Measurements from ENCODE around the gene SLC39A8. TPM values are rescaled to one million over a fixed set of nuclear protein-coding genes. Genes with fewer than 3 reads are reported as not detected.
"Not testable (repeated sequence)": the region's sequence is repeated elsewhere in the genome, so short reads cannot be mapped to it uniquely, and the experiment has no call there.

Gene SLC39A8
- total RNA-seq, 2 donors from 2014 or later: 13.4 to 24.8 TPM

GRCh38 chr4:102311407-102311806, 33.9 kb downstream of the SLC39A8 start:
- intact Hi-C loops (cut with DNase I): no loop called here
- DNase-seq (ENCODE audit: low spot score): no peak

GRCh38 chr4:102308032-102308799, 37.1 kb downstream of the SLC39A8 start:
- no peak for DNase-seq (ENCODE audit: low spot score)
- intact Hi-C loops (cut with DNase I): no loop called here

GRCh38 chr4:102305666-102306065, 39.6 kb downstream of the SLC39A8 start:
- intact Hi-C loops (cut with DNase I): no loop called here
- no peak for DNase-seq (ENCODE audit: low spot score)

GRCh38 chr4:102302762-102303161, 42.5 kb downstream of the SLC39A8 start:
- intact Hi-C loops (cut with DNase I): no loop called here

GRCh38 chr4:102301167-102301566, 44.1 kb downstream of the SLC39A8 start:
- intact Hi-C loops (cut with DNase I): no loop called here
- no peak for DNase-seq (ENCODE audit: low spot score)

More at GRCh38 chr4:102302762-102303161, 42.5 kb downstream of the SLC39A8 start:
- no peak for DNase-seq (ENCODE audit: low spot score)

- DNase-seq (ENCODE audit: low spot score): peak; percentile 78
- intact Hi-C loops (cut with DNase I): no loop called here
Measured at GRCh38 chr4:102299354-102300107, 45.8 kb downstream of the SLC39A8 start.

GRCh38 chr4:102298716-102299115, 46.6 kb downstream of the SLC39A8 start:
- intact Hi-C loops (cut with DNase I): no loop called here
- DNase-seq (ENCODE audit: low spot score): no peak

GRCh38 chr4:102295153-102295862, 50.0 kb downstream of the SLC39A8 start:
- DNase-seq (ENCODE audit: low spot score): no peak
- intact Hi-C loops (cut with DNase I): no loop called here

GRCh38 chr4:102288497-102288896, 56.8 kb downstream of the SLC39A8 start:
- intact Hi-C loops (cut with DNase I): no loop called here
- DNase-seq (ENCODE audit: low spot score): no peak

GRCh38 chr4:102285831-102286230, 59.5 kb downstream of the SLC39A8 start:
- intact Hi-C loops (cut with DNase I): no loop called here
- no peak for DNase-seq (ENCODE audit: low spot score)

- intact Hi-C loops (cut with DNase I): no loop called here
- no peak for DNase-seq (ENCODE audit: low spot score)
Measured at GRCh38 chr4:102281171-102281839, 64.0 kb downstream of the SLC39A8 start.

- intact Hi-C loops (cut with DNase I); DNase-seq (ENCODE audit: low spot score): not testable (repeated sequence)
Measured at GRCh38 chr4:102273317-102273716, 72.0 kb downstream of the SLC39A8 start.

- no peak for DNase-seq (ENCODE audit: low spot score)
- intact Hi-C loops (cut with DNase I): no loop called here
Measured at GRCh38 chr4:102272318-102272717, 73.0 kb downstream of the SLC39A8 start.

- DNase-seq (ENCODE audit: low spot score): no peak
- intact Hi-C loops (cut with DNase I): no loop called here
Measured at GRCh38 chr4:102268355-102268754, 76.9 kb downstream of the SLC39A8 start.

GRCh38 chr4:102263024-102263787, 82.1 kb downstream of the SLC39A8 start:
- intact Hi-C loops (cut with DNase I): no loop called here
- DNase-seq (ENCODE audit: low spot score): no peak

- intact Hi-C loops (cut with DNase I): no loop called here
- DNase-seq (ENCODE audit: low spot score): no peak
Measured at GRCh38 chr4:102259702-102260101, 85.6 kb downstream of the SLC39A8 start.

GRCh38 chr4:102259081-102259480, 86.2 kb downstream of the SLC39A8 start:
- intact Hi-C loops (cut with DNase I): no loop called here
- DNase-seq (ENCODE audit: low spot score): no peak

GRCh38 chr4:102256321-102256720, 89.0 kb downstream of the SLC39A8 start:
- intact Hi-C loops (cut with DNase I): no loop called here
- DNase-seq (ENCODE audit: low spot score): no peak

- DNase-seq (ENCODE audit: low spot score): no peak
- intact Hi-C loops (cut with DNase I): no loop called here
Measured at GRCh38 chr4:102253860-102254259, 91.4 kb downstream of the SLC39A8 start.
